ENCODE results near the gene PPFIA4.

Gene PPFIA4

GRCh38 chr1:203077956-203078355 lies 51.7 kb downstream of the PPFIA4 start:
- no peak for ATAC-seq
- H3K27me3 Mint-ChIP-seq = peaks cover 74% of the 10 kb centered on the region
- no peak for DNase-seq
- H3K27ac Mint-ChIP-seq = no peak overlapping the region
- H3K4me1 Mint-ChIP-seq = peaks cover 6% of the 10 kb centered on the region
- H3K4me3 Mint-ChIP-seq = no peak overlapping the region
- H3K9me3 Mint-ChIP-seq = no peaks in the 10 kb centered on the region

GRCh38 chr1:203078478-203078877 lies 52.2 kb downstream of the PPFIA4 start:
- H3K4me3 Mint-ChIP-seq = no peak overlapping the region
- H3K27me3 Mint-ChIP-seq = peaks cover 68% of the 10 kb centered on the region
- H3K4me1 Mint-ChIP-seq = peaks cover 6% of the 10 kb centered on the region
- ATAC-seq (no peak), DNase-seq (no peak)
- H3K9me3 Mint-ChIP-seq = no peaks in the 10 kb centered on the region
- no peak overlapping the region for H3K27ac Mint-ChIP-seq

GRCh38 chr1:203080456-203080855 lies 54.2 kb downstream of the PPFIA4 start:
- peaks cover 49% of the 10 kb centered on the region for H3K27me3 Mint-ChIP-seq
- DNase-seq (no peak), ATAC-seq (no peak)
- no peak overlapping the region for H3K4me3 Mint-ChIP-seq
- no peaks in the 10 kb centered on the region for H3K9me3 Mint-ChIP-seq
- H3K4me1 Mint-ChIP-seq = peaks cover 6% of the 10 kb centered on the region
- H3K27ac Mint-ChIP-seq = no peak overlapping the region

DNA sequence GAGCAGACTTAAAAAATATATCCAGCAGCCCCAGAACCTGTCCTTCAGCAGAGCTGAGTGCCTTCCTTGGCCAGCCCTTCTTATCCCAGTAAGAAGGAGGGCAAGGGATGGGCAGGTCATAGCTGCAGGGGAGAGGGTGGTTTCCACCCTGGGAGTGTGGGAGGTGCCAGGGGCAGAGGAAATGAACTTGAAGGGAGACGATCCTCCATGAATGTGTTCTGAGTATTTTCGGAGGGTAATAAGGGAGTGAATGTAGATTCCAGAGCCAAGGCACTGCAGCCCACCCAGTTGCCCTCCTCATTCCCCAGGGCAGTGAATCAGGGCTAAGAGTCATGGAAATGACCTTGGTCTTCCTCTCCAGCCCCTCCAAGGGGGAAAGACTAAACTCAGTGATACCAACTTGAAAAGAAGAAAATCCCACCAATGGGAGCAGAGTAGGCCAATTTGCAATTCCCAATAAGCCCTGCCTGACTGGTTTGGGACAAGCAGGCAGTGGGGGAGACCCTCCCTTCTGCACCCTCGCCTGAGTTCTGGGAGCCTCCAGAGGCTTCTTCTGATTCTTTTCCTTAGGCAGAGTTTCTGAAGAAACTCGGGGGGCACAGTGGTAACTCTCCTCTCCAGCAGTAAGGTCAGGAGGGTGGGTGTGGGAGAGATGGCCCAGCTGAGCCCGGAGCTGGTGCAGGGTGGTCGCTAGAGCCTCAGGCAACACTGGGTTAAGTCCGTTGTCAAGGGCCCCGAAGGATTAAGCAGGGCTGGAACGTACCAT lies 55.4 kb downstream of the PPFIA4 start:
- no peak for DNase-seq
- H3K27me3 Mint-ChIP-seq = peaks cover 40% of the 10 kb centered on the region
- H3K4me3 Mint-ChIP-seq = no peak overlapping the region
- no peaks in the 10 kb centered on the region for H3K4me1 Mint-ChIP-seq
- H3K27ac Mint-ChIP-seq = no peak overlapping the region
- ATAC-seq = no peak
- H3K9me3 Mint-ChIP-seq = no peaks in the 10 kb centered on the region

- no peaks in the 10 kb centered on the region for H3K9me3 Mint-ChIP-seq
- ATAC-seq = no peak
- no peak overlapping the region for H3K4me3 Mint-ChIP-seq
- no peak overlapping the region for H3K27ac Mint-ChIP-seq
- H3K4me1 Mint-ChIP-seq = no peaks in the 10 kb centered on the region
- no peak for DNase-seq
- peaks cover 34% of the 10 kb centered on the region for H3K27me3 Mint-ChIP-seq
These were observed 55.9 kb downstream of the PPFIA4 start for GRCh38 chr1:203082231-203082505.

DNA sequence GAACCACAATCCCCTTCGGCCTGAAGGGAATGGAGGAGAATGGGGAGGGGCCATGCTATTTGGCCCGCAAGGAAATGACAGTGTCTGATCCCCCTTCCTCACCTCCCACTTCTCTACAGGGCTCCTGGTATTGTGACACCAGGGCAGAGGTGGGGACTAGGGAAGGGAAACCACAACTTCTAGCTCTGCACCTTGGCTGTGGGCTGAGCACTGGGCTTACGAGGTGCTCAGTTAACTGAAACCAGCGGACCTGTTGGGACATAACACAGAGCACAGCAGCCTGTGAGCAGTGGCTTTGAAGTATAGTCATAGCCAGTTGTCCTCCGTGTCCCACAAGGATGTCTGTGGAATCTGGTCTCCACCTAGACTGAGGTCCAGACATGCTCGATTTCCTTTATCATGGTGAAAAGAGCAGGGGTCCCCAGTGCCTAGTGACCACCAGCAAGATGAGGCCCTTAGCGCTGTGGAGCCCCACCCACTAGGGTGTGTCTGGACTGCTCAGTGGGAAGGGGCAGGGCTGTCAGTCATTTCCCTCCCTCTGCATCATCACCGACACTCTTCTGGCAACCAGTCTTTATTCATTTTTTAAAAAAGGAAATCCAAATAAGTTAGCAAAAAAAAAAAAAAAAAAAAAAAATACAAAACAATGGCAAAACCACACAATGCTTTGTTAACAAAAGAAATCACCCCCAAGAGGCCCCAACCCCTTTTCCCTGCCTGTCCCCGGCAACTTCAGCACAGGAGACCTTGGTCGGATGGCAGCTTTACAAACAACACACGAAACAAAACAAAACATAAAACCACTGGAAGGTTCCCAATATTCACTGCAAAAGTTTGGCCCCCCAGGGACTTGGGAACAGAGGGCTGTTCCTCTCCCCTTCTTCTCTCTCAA lies 56.5 kb downstream of the PPFIA4 start:
- no peak for ATAC-seq
- Mint-ChIP-seq H3K4me1 (no peaks in the 10 kb centered on the region), H3K27ac (no peak overlapping the region), H3K4me3 (no peak overlapping the region), H3K9me3 (no peaks in the 10 kb centered on the region), H3K27me3 (peaks cover 28% of the 10 kb centered on the region)
- no peak for DNase-seq

GRCh38 chr1:203083463-203083921 lies 57.2 kb downstream of the PPFIA4 start:
- no peak overlapping the region for H3K4me3 Mint-ChIP-seq
- DNase-seq (no peak), ATAC-seq (no peak)
- no peak overlapping the region for H3K27ac Mint-ChIP-seq
- peaks cover 23% of the 10 kb centered on the region for H3K27me3 Mint-ChIP-seq
- H3K4me1 Mint-ChIP-seq = no peaks in the 10 kb centered on the region
- H3K9me3 Mint-ChIP-seq = no peaks in the 10 kb centered on the region

DNA sequence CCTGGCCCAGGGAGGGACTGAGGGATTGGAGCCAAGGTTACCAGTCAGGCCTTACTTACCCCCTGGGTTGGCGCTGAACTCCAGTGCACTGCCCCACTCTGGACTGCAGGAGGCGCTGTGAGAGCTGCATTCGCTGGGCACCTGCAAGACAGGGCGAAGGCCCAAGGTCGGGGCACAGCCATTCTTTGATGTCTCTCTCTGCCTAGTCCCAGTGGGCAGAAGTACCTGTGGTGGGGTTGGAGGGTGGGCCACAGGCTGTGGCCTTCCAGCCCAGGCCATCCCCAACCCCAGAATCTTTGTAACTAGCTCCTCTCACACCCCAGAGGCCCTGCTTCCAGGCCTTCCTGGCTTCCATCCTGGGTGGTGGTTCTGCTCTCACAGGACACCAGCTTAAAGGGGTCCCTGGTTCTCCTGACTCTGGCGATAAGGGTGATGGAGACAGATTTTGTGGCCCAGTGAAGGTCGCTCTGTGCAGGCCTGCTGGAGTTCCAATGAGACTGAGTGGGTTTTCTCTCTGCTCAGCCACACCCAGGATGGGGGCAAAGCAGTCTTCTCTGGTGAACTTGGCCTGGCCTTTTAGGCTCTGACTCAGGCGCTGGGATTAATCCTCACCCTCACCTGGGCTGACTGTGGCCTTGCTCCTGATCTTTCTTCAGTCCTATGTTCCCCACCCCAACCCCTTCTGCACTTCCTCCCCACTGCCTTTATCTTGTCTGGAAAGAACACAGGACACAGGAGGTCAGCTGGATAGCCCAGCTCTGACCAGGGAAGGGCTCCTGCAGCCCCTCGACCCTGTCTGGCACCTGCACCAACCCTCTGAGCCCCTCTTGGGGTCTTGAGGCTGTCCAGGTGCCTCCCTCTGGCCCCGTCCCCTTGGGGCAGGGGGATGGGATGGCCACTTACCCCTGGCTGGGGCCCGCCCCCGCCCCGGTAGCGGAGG lies 58.6 kb downstream of the PPFIA4 start:
- peaks cover 12% of the 10 kb centered on the region for H3K27me3 Mint-ChIP-seq
- no peak overlapping the region for H3K27ac Mint-ChIP-seq
- peak; percentile 44 for ATAC-seq
- H3K4me1 Mint-ChIP-seq = no peaks in the 10 kb centered on the region
- DNase-seq = peak in 1 of 2 donors; percentile 11
- H3K4me3 Mint-ChIP-seq = no peak overlapping the region
- no peaks in the 10 kb centered on the region for H3K9me3 Mint-ChIP-seq

DNA sequence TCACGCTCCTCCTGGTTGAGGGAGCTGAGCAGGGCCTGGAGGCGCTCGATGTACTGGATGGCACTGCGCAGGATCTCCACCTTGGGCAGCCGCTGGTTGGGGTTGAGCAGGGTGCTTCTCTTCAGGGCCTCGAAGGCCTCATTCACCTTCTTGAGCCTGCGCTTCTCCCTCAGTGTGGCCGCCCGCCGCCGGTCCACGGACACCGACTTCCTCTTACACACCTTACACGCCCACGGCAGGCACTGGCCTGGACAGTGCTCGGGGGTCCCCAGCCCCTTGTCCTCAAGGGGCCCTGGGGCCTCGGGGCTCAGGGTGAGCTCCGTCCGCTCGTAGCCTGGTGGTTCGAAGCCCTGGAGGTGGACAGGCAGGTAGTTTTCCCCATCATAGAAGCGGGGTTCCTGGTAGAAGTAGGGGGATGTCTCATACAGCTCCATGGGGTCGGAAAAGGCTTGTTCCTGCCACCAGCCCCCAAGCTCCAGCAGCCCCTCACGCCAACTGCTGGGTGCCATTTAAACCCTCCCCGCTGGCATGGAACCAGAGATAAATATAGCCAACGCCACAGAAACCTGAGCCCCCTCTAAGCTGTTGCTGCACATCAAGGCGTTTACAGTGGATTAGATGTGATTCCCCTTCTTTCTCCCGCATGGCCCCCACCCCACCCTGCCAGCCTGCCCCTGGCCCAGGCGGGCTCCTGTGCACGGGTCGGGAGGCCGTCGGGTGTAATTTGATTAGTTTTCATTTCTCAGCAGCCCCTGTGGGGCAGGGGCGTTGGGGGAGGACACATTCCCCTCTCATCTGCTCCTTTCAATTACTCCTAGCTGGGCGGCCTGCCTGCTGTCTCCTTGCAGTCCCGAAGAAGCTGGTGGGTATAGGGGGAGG lies 59.5 kb downstream of the PPFIA4 start, which contains the start of gene MYOG:
Gene MYOG, minus strand, starts transcription at position 485 of the 879 bp plus-strand sequence. Its CDS starts 51 bp downstream, at position 434.
- no peaks in the 10 kb centered on the region for H3K4me1 Mint-ChIP-seq
- peaks cover 13% of the 10 kb centered on the region for H3K27me3 Mint-ChIP-seq

GRCh38 chr1:203086992-203087763 lies 60.9 kb downstream of the PPFIA4 start:
- ATAC-seq (no peak), DNase-seq (no peak)
- no peak overlapping the region for H3K4me3 Mint-ChIP-seq
- H3K27me3 Mint-ChIP-seq = peaks cover 14% of the 10 kb centered on the region
- no peaks in the 10 kb centered on the region for H3K4me1 Mint-ChIP-seq
- no peaks in the 10 kb centered on the region for H3K9me3 Mint-ChIP-seq
- H3K27ac Mint-ChIP-seq = no peak overlapping the region

More for the DNA sequence above, 59.5 kb downstream of the PPFIA4 start, which contains the start of gene MYOG:
- DNase-seq = no peak
- H3K27ac Mint-ChIP-seq = no peak within 1 kb of the TSS
- no peaks in the 10 kb centered on the region for H3K9me3 Mint-ChIP-seq
- H3K4me3 Mint-ChIP-seq = no peak within 1 kb of the TSS
- ATAC-seq = no peak

GRCh38 chr1:203088441-203088840 lies 62.1 kb downstream of the PPFIA4 start:
- DNase-seq = no peak
- no peak for ATAC-seq
- peaks cover 0 to 7% of the 10 kb centered on the region in 2 donors for H3K9me3 Mint-ChIP-seq
- no peaks in the 10 kb centered on the region for H3K4me1 Mint-ChIP-seq
- no peak overlapping the region for H3K4me3 Mint-ChIP-seq
- peaks cover 23% of the 10 kb centered on the region for H3K27me3 Mint-ChIP-seq
- H3K27ac Mint-ChIP-seq = no peak overlapping the region

DNA sequence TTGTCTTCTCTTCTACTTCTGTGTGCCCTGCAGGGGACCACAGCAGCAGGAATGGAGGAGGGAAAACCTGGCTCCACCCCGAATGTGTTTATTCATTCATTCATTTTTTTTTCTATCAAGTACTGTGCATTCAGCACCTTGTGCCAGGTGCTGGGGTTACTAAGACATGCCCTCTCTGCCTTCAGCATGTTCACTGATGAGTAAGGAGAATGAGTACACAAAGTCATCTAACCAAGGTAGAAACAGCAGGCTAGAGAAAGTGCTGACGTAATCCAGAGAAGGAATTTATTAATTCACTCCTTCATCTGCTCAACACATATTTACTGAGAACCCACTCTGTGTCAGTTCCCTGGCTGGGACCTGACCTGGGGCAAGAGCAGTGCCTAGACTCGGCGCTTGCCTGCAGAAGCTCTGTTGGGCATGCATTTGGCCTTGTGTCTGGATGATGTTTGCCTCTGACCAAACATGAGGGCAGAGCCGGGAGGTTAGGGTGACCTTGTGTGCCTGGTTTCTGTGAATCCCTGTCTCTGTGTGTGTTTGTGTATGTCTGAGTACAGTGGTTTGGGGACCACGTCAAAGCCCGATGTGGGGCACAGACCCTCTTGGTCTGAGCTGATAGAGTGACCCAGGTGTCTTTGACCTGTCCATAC lies 62.8 kb downstream of the PPFIA4 start:
- Mint-ChIP-seq H3K4me3 (no peak overlapping the region), H3K9me3 (peaks cover 1 to 7% of the 10 kb centered on the region in 2 donors)
- no peak for ATAC-seq

GRCh38 chr1:203089651-203090045 lies 63.4 kb downstream of the PPFIA4 start:
- Mint-ChIP-seq H3K27ac (no peak overlapping the region), H3K27me3 (peaks cover 23% of the 10 kb centered on the region), H3K4me3 (no peak overlapping the region), H3K9me3 (peaks cover 6 to 12% of the 10 kb centered on the region in 2 donors), H3K4me1 (no peaks in the 10 kb centered on the region)
- DNase-seq (no peak), ATAC-seq (no peak)

More for the DNA sequence above, 62.8 kb downstream of the PPFIA4 start:
- Mint-ChIP-seq H3K27ac (no peak overlapping the region), H3K27me3 (peaks cover 23% of the 10 kb centered on the region), H3K4me1 (no peaks in the 10 kb centered on the region)
- no peak for DNase-seq

Data from stimulated activated naive CD8-positive, alpha-beta T cell treated with anti-CD3 and anti-CD28 coated beads, Interleukin-15, amount 100 ng/mL, for 72 hours (primary cell).